ENCODE results near the gene IRF4. TPM values are rescaled to one million over a fixed set of nuclear protein-coding genes. Genes with fewer than 3 reads are reported as not detected.
A peak's percentile ranks its signal among the peaks of the same experiment; 100 is the strongest.

Gene IRF4
- total RNA-seq, 5 donors from 2014 or later (not counting 1 experiment from before 2014, with no cell fraction given), result 16.9 to 67.2 (median 28.4) TPM

DNA sequence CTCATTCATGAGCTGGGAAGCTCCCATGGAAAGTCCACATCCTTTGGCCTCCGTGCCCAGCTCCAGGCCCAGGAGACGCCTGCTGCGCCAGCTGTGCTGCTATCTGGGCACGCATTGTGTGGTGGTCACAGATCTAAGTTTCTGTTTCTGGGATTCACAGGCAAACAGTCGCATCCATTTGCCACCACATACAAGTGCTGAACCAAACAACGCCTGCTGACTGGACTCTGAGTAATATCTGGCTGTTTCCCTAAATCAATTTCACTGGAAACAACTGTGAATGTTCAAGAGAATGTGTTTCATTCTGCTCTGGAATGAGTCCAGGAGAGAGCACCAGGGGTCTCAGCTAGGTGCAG, 45.5 kb downstream of the IRF4 start:
- Histone ChIP-seq H3K27ac (ENCODE audit: low read length) (no peak overlapping the region), H3K9me3 (no peaks in the 10 kb centered on the region), H3K4me3 (ENCODE audit: control insufficient read depth in 1 of 2, extremely low read depth in 1 of 2, low read length in 1 of 2) (no peak overlapping the region), H3K27me3 (replicated peaks in 1 of 2; ENCODE audit: control insufficient read depth in 2 of 2, extremely low read depth in 1 of 2, insufficient read depth in 2 of 2, low read length in 1 of 2) (no peaks in the 10 kb centered on the region), H3K4me1 (ENCODE audit: control insufficient read depth in 1 of 2, extremely low read depth in 1 of 2, insufficient read depth in 2 of 2, low read length in 2 of 2) (peaks cover 2 to 14% of the 10 kb centered on the region in 2 experiments), H3K36me3 (ENCODE audit: control insufficient read depth in 2 of 2, extremely low read depth in 1 of 2, insufficient read depth in 1 of 2, low read length in 1 of 2) (no peaks in the 10 kb centered on the region)
- H3K4me1 Mint-ChIP-seq, result peaks cover 12 to 17% (median 12%) of the 10 kb centered on the region in 3 donors
- POLR2A ChIA-PET, result no interaction called here
- H3K27ac Mint-ChIP-seq, result no peak overlapping the region
- H3K36me3 Mint-ChIP-seq, result no peaks in the 10 kb centered on the region
- no peaks in the 10 kb centered on the region for H3K27me3 Mint-ChIP-seq
- CTCF ChIA-PET, result no interaction called here
- no peak for DNase-seq
- no peaks in the 10 kb centered on the region for H3K9me3 Mint-ChIP-seq
- H3K4me3 Mint-ChIP-seq, result no peak overlapping the region
- 94% methylated on average over 6 of the region's 6 CpGs for WGBS (ENCODE audit: insufficient coverage)
- ATAC-seq (replicated peaks in 1 of 4), result no peak

DNA sequence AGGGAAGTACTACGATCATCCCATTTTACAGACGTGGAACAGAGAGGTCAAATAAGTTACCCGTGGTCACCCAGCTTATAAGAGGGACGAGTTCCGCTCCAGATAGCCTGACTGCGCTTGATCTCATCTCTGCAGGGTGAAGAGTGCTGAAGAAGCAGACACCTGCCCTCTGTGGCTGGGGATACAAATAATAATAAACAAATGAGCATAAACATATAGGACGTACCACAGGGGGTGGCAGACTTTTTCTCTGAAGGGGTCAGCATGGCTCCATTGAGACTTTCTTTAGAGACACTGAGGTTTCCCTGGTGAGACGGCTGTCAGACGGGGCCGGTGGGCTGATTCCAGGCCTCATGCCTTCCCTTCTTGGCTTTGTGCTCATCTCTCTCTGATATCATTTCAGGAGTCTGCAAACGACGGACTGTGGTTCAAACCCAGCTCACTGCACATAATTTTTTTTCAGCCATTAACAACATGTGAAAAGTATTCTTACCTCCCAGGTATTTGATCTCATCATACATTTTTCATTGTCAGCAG, 47.1 kb downstream of the IRF4 start:
- peaks cover 6 to 12% of the 10 kb centered on the region in 2 experiments for H3K4me1 ChIP-seq (ENCODE audit: control insufficient read depth in 1 of 2, extremely low read depth in 1 of 2, insufficient read depth in 2 of 2, low read length in 2 of 2)
- H3K36me3 ChIP-seq (ENCODE audit: control insufficient read depth in 2 of 2, extremely low read depth in 1 of 2, insufficient read depth in 1 of 2, low read length in 1 of 2), result no peaks in the 10 kb centered on the region
- H3K27me3 ChIP-seq (replicated peaks in 1 of 2; ENCODE audit: control insufficient read depth in 2 of 2, extremely low read depth in 1 of 2, insufficient read depth in 2 of 2, low read length in 1 of 2), result no peaks in the 10 kb centered on the region
- no peaks in the 10 kb centered on the region for H3K9me3 ChIP-seq
- no peaks in the 10 kb centered on the region for H3K36me3 Mint-ChIP-seq
- CTCF ChIA-PET, result no interaction called here
- 85% methylated on average over 5 of the region's 12 CpGs for WGBS (ENCODE audit: insufficient coverage)
- DNase-seq (no peak), ATAC-seq (replicated peaks in 1 of 4) (no peak)
- H3K4me3 Mint-ChIP-seq, result no peak overlapping the region
- POLR2A ChIA-PET, result no interaction called here
- no peak overlapping the region for H3K27ac Mint-ChIP-seq
- no peak overlapping the region for H3K27ac ChIP-seq (ENCODE audit: low read length)
- H3K4me3 ChIP-seq (ENCODE audit: control insufficient read depth in 1 of 2, extremely low read depth in 1 of 2, low read length in 1 of 2), result no peak overlapping the region
- H3K4me1 Mint-ChIP-seq, result peaks cover 10 to 15% (median 13%) of the 10 kb centered on the region in 3 donors
- H3K27me3 Mint-ChIP-seq, result no peaks in the 10 kb centered on the region
- H3K9me3 Mint-ChIP-seq, result no peaks in the 10 kb centered on the region

DNA sequence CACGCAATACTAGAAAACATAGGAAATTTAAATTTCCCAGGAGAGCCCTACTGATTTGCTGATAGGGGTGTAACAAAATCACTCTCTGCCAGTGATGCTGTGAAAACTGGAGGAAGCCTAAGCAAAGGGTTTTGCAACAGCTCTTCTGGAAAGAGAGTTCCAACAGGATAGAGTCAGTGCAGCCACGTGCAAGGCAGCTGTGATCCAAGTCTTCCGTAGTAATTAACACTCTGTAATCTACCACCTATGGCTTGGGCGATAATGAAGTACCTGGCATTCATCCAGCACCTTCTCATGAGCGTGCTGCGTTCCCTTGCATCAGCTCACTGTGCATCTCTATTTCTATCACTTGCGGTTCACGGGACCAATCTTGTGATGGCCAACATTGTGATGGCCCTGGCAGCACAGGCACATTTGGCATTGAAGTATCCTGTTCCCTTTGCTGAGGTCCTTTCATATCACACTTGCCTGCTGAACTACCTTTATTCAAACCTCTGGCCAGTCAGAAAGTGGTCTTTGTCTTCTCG, 48.2 kb downstream of the IRF4 start:
- H3K36me3 Mint-ChIP-seq, result no peaks in the 10 kb centered on the region
- no peak overlapping the region for H3K4me3 Mint-ChIP-seq
- ATAC-seq (replicated peaks in 1 of 4) (no peak), DNase-seq (no peak)
- Histone ChIP-seq H3K4me3 (ENCODE audit: control insufficient read depth in 1 of 2, extremely low read depth in 1 of 2, low read length in 1 of 2) (no peak overlapping the region), H3K4me1 (ENCODE audit: control insufficient read depth in 1 of 2, extremely low read depth in 1 of 2, insufficient read depth in 2 of 2, low read length in 2 of 2) (peaks cover 16 to 17% of the 10 kb centered on the region in 2 experiments), H3K27ac (ENCODE audit: low read length) (no peak overlapping the region), H3K27me3 (replicated peaks in 1 of 2; ENCODE audit: control insufficient read depth in 2 of 2, extremely low read depth in 1 of 2, insufficient read depth in 2 of 2, low read length in 1 of 2) (peaks cover 0 to 3% of the 10 kb centered on the region in 2 experiments), H3K36me3 (ENCODE audit: control insufficient read depth in 2 of 2, extremely low read depth in 1 of 2, insufficient read depth in 1 of 2, low read length in 1 of 2) (no peaks in the 10 kb centered on the region), H3K9me3 (no peaks in the 10 kb centered on the region)
- WGBS (ENCODE audit: insufficient coverage), result 85% methylated on average over 8 of the region's 9 CpGs
- H3K9me3 Mint-ChIP-seq, result no peaks in the 10 kb centered on the region
- POLR2A ChIA-PET, result no interaction called here
- no peaks in the 10 kb centered on the region for H3K27me3 Mint-ChIP-seq
- CTCF ChIA-PET, result no interaction called here
- H3K27ac Mint-ChIP-seq, result no peak overlapping the region
- H3K4me1 Mint-ChIP-seq, result peaks cover 14 to 21% (median 20%) of the 10 kb centered on the region in 3 donors

DNA sequence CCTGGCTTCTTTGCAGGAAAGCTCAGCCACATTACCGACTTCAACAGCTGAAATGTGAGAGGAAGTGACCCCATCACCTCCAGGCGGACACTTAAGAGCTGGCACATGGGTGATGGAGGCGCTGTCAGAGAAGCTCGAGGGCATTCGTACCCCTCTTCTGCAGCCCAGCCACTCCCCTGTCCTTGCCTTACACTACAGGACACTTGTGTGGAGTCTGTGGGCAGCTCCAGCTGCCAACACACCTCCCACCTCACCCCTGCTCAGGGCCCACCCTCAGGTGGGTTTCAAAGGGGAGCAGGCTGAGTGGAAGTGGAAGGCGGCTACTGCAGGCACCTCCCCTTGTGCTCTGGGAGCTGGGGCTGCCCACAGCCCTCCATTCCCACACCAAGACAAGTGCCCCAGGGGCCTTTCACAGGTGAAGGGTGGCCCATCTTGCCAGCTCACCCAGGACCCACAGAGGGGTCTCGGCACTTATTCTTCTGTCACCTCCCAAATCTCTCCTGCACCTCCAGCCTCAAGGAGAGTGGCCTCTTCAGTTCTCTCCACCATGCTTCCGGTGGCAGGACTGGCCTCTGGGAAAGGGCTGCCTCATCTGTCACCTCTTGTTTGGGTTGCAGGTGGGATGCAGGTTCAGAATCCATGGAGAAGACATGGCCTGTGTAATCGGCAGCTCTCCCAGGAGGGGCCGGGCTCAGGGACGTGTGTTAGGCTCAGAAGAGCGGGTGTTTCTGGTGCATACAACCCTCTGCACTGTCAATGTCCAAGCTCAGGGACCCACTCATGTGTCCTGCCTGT, 49.8 kb downstream of the IRF4 start:
- Histone ChIP-seq H3K4me1 (ENCODE audit: control insufficient read depth in 1 of 2, extremely low read depth in 1 of 2, insufficient read depth in 2 of 2, low read length in 2 of 2) (peaks cover 29% of the 10 kb centered on the region in 2 experiments), H3K9me3 (no peaks in the 10 kb centered on the region), H3K27me3 (replicated peaks in 1 of 2; ENCODE audit: control insufficient read depth in 2 of 2, extremely low read depth in 1 of 2, insufficient read depth in 2 of 2, low read length in 1 of 2) (peaks cover 0 to 5% of the 10 kb centered on the region in 2 experiments), H3K36me3 (ENCODE audit: control insufficient read depth in 2 of 2, extremely low read depth in 1 of 2, insufficient read depth in 1 of 2, low read length in 1 of 2) (no peaks in the 10 kb centered on the region), H3K4me3 (ENCODE audit: control insufficient read depth in 1 of 2, extremely low read depth in 1 of 2, low read length in 1 of 2) (no peak overlapping the region), H3K27ac (ENCODE audit: low read length) (no peak overlapping the region)
- ChIA-PET CTCF (no interaction called here), POLR2A (interaction anchor here in 1 of 2 donors (0.6 kb wide), 1 partner anchor 27 kb away, joined by 3 read pairs; no protein-coding TSS in a partner anchor)
- H3K4me3 Mint-ChIP-seq, result no peak overlapping the region
- no peak overlapping the region for H3K27ac Mint-ChIP-seq
- 94% methylated on average over 10 of the region's 12 CpGs for whole genome bisulfite sequencing (ENCODE audit: insufficient coverage)
- peaks cover 25 to 31% (median 31%) of the 10 kb centered on the region in 3 donors for H3K4me1 Mint-ChIP-seq
- ATAC-seq (replicated peaks in 1 of 4) (no peak), DNase-seq (no peak)
- no peaks in the 10 kb centered on the region for H3K36me3 Mint-ChIP-seq
- H3K9me3 Mint-ChIP-seq, result no peaks in the 10 kb centered on the region
- H3K27me3 Mint-ChIP-seq, result no peaks in the 10 kb centered on the region

DNA sequence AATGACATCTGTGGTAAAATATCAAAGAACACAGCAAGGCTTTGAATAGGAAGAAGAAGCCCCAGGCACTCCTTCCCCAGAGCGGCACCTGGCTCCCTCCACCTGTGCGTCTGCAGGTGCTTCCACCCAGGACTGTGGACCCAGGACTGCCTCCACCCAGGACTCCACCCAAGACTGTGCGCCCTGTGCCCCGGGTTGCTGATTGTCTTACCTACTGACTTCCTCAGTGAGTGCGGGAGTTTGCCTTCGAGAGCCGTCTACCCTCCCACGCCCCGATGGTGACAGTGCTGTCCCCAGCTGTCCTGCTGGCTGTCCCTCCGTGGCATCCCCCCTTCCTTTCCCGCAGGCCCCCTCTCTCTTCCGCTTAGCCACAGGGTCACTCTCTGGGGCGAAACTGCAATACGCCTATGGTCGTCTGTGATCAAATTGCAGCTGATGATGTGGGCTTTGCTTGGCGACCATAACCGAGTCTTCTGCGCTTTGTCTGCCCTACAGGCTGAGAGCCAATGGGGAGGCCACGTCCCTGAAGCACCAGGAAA, 52.1 kb downstream of the IRF4 start:
- H3K36me3 ChIP-seq (ENCODE audit: control insufficient read depth in 2 of 2, extremely low read depth in 1 of 2, insufficient read depth in 1 of 2, low read length in 1 of 2), result no peaks in the 10 kb centered on the region
- no peaks in the 10 kb centered on the region for H3K9me3 ChIP-seq
- WGBS (ENCODE audit: insufficient coverage), result 92% methylated on average over 18 of the region's 19 CpGs
- H3K4me3 ChIP-seq (ENCODE audit: control insufficient read depth in 1 of 2, extremely low read depth in 1 of 2, low read length in 1 of 2), result no peak overlapping the region
- H3K36me3 Mint-ChIP-seq, result no peaks in the 10 kb centered on the region
- H3K9me3 Mint-ChIP-seq, result no peaks in the 10 kb centered on the region
- CTCF ChIA-PET, result no interaction called here
- POLR2A ChIA-PET, result no interaction called here
- DNase-seq (no peak), ATAC-seq (replicated peaks in 1 of 4) (no peak)
- H3K4me1 Mint-ChIP-seq, result peaks cover 47 to 54% (median 51%) of the 10 kb centered on the region in 3 donors
- H3K4me1 ChIP-seq (ENCODE audit: control insufficient read depth in 1 of 2, extremely low read depth in 1 of 2, insufficient read depth in 2 of 2, low read length in 2 of 2), result peaks cover 46 to 53% of the 10 kb centered on the region in 2 experiments
- peaks cover 0 to 7% of the 10 kb centered on the region in 2 experiments for H3K27me3 ChIP-seq (replicated peaks in 1 of 2; ENCODE audit: control insufficient read depth in 2 of 2, extremely low read depth in 1 of 2, insufficient read depth in 2 of 2, low read length in 1 of 2)
- H3K4me3 Mint-ChIP-seq, result peak overlapping the region in 1 of 3 donors; percentile 80
- no peaks in the 10 kb centered on the region for H3K27me3 Mint-ChIP-seq
- H3K27ac ChIP-seq (ENCODE audit: low read length), result no peak overlapping the region
- no peak overlapping the region for H3K27ac Mint-ChIP-seq

DNA sequence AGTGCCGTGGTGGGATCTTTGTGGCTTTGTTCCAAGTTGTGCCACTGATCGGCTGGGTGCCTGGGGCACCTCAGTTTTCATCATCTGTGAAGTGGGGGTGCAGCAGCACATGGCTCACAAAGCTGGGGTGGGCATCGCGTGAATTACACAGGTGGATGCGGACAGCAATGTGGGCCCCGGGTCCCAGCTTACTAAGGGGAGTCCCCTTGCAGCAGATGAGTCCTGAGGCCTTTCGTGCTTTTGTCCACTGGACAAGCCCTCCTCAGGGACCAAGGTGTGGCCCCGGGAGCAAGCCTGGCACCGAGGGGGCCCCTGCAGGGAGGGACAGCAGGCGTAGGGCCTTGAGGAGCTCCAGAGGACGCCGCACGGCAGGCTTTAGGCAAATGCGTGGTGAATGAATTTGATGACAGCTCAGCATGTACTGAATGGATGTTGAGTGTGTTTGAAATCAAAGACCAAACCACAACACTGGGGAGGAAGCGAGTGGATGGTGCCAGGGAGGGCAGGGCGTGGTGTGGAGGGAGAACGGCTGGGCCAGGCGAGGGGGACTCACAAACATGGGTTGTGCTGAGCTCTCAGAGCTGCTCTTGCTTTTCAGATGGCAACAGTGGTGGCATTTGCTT, 53.2 kb downstream of the IRF4 start:
- H3K36me3 ChIP-seq (ENCODE audit: control insufficient read depth in 2 of 2, extremely low read depth in 1 of 2, insufficient read depth in 1 of 2, low read length in 1 of 2), result no peaks in the 10 kb centered on the region
- Mint-ChIP-seq H3K27ac (peak overlapping the region; percentile 82 to 87), H3K36me3 (no peaks in the 10 kb centered on the region), H3K9me3 (no peaks in the 10 kb centered on the region), H3K4me3 (peak overlapping the region; percentile 15 to 80 (median 29)), H3K27me3 (no peaks in the 10 kb centered on the region), H3K4me1 (peaks cover 48 to 58% (median 53%) of the 10 kb centered on the region in 3 donors)
- ATAC-seq (replicated peaks in 1 of 4) (peak; percentile 77 to 88 (median 83)), DNase-seq (peak; percentile 33 to 76 (median 55))
- peaks cover 46 to 61% of the 10 kb centered on the region in 2 experiments for H3K4me1 ChIP-seq (ENCODE audit: control insufficient read depth in 1 of 2, extremely low read depth in 1 of 2, insufficient read depth in 2 of 2, low read length in 2 of 2)
- H3K27ac ChIP-seq (ENCODE audit: low read length), result peak overlapping the region; percentile 29
- WGBS (ENCODE audit: insufficient coverage), result 42% methylated on average over 11 of the region's 18 CpGs
- H3K9me3 ChIP-seq, result no peaks in the 10 kb centered on the region
- H3K4me3 ChIP-seq (ENCODE audit: control insufficient read depth in 1 of 2, extremely low read depth in 1 of 2, low read length in 1 of 2), result peak overlapping the region in 1 of 2 donors; percentile 2
- H3K27me3 ChIP-seq (replicated peaks in 1 of 2; ENCODE audit: control insufficient read depth in 2 of 2, extremely low read depth in 1 of 2, insufficient read depth in 2 of 2, low read length in 1 of 2), result peaks cover 0 to 7% of the 10 kb centered on the region in 2 experiments
- ChIA-PET CTCF (no interaction called here), POLR2A (interaction anchor here in 1 of 2 donors (0.8 kb wide), 1 partner anchor 44 kb away, joined by 3 read pairs; no protein-coding TSS in a partner anchor)

Data from T-cell (primary cell).